ENCODE data around the gene CSNK1A1L. TPM values are rescaled to one million over a fixed set of nuclear protein-coding genes. Genes with fewer than 3 reads are reported as not detected.

The CSNK1A1L gene
- total and polyA plus RNA-seq, 5 donors from 2014 or later = not detected

- Histone ChIP-seq H3K36me3 (ENCODE audit: control insufficient read depth, insufficient read depth, low read length) (no peaks in the 10 kb centered on the region), H3K4me1 (ENCODE audit: control insufficient read depth, insufficient read depth, low read length, poor library complexity, severe bottlenecking) (no peaks in the 10 kb centered on the region), H3K4me3 (ENCODE audit: low read depth, low read length) (no peak overlapping the region), H3K27ac (ENCODE audit: insufficient read depth, low read length, poor library complexity, severe bottlenecking) (no peak overlapping the region), H3K9me3 (ENCODE audit: control insufficient read depth in 2 of 2, low read length in 2 of 2) (peaks cover 0 to 2% of the 10 kb centered on the region in 2 experiments), H3K27me3 (ENCODE audit: control insufficient read depth, insufficient read depth, low read length) (no peaks in the 10 kb centered on the region)
- Mint-ChIP-seq H3K4me3 (no peak overlapping the region), H3K36me3 (no peaks in the 10 kb centered on the region), H3K4me1 (no peaks in the 10 kb centered on the region), H3K9me3 (no peaks in the 10 kb centered on the region), H3K27me3 (peaks cover 9% of the 10 kb centered on the region), H3K27ac (no peak overlapping the region)
- DNase-seq (no peak), ATAC-seq (ENCODE audit: low read depth in 2 of 2) (no peak)
These were observed 22.3 kb upstream of the CSNK1A1L start for GRCh38 chr13:37127691-37128241.

GRCh38 chr13:37123337-37123736 lies 17.9 kb upstream of the CSNK1A1L start:
- DNase-seq (no peak), ATAC-seq (ENCODE audit: low read depth in 2 of 2) (no peak)
- Mint-ChIP-seq H3K9me3 (no peaks in the 10 kb centered on the region), H3K4me1 (no peaks in the 10 kb centered on the region), H3K27me3 (peaks cover 6% of the 10 kb centered on the region), H3K27ac (no peak overlapping the region), H3K36me3 (no peaks in the 10 kb centered on the region), H3K4me3 (no peak overlapping the region)
- H3K9me3 ChIP-seq (ENCODE audit: control insufficient read depth in 2 of 2, low read length in 2 of 2) = no peaks in the 10 kb centered on the region
- H3K27ac ChIP-seq (ENCODE audit: insufficient read depth, low read length, poor library complexity, severe bottlenecking) = no peak overlapping the region
- H3K27me3 ChIP-seq (ENCODE audit: control insufficient read depth, insufficient read depth, low read length) = no peaks in the 10 kb centered on the region
- no peaks in the 10 kb centered on the region for H3K36me3 ChIP-seq (ENCODE audit: control insufficient read depth, insufficient read depth, low read length)
- no peak overlapping the region for H3K4me3 ChIP-seq (ENCODE audit: low read depth, low read length)
- H3K4me1 ChIP-seq (ENCODE audit: control insufficient read depth, insufficient read depth, low read length, poor library complexity, severe bottlenecking) = no peaks in the 10 kb centered on the region

DNA sequence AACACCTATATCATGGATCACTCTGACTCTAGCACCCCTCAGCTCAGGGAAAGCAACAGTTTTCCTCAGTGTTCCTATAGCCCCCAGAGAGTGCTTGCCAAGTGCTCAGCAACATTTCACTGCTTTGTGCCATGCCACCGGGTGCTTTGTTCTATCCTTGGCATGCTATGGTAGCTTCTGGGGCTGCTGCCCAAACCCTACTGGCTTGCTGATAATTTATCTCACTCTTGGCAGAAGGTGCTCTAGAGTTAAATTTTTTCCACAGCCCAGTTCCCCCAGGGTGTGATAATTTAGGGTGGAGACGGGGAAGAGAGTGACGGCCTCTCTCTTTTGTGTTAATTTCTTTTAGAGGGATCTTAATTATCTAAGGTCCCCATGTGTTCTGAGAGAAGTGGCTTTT lies 12.6 kb upstream of the CSNK1A1L start:
- no peaks in the 10 kb centered on the region for H3K4me1 Mint-ChIP-seq
- H3K36me3 ChIP-seq (ENCODE audit: control insufficient read depth, insufficient read depth, low read length) = no peaks in the 10 kb centered on the region
- H3K27ac Mint-ChIP-seq = no peak overlapping the region
- no peak overlapping the region for H3K4me3 ChIP-seq (ENCODE audit: low read depth, low read length)
- H3K4me1 ChIP-seq (ENCODE audit: control insufficient read depth, insufficient read depth, low read length, poor library complexity, severe bottlenecking) = no peaks in the 10 kb centered on the region
- H3K27ac ChIP-seq (ENCODE audit: insufficient read depth, low read length, poor library complexity, severe bottlenecking) = no peak overlapping the region
- no peak overlapping the region for H3K4me3 Mint-ChIP-seq
- no peaks in the 10 kb centered on the region for H3K36me3 Mint-ChIP-seq
- no peaks in the 10 kb centered on the region for H3K9me3 ChIP-seq (ENCODE audit: control insufficient read depth in 2 of 2, low read length in 2 of 2)
- ATAC-seq (ENCODE audit: low read depth in 2 of 2) (no peak), DNase-seq (no peak)
- no peaks in the 10 kb centered on the region for H3K9me3 Mint-ChIP-seq
- peaks cover 4% of the 10 kb centered on the region for H3K27me3 Mint-ChIP-seq
- H3K27me3 ChIP-seq (ENCODE audit: control insufficient read depth, insufficient read depth, low read length) = no peaks in the 10 kb centered on the region

DNA sequence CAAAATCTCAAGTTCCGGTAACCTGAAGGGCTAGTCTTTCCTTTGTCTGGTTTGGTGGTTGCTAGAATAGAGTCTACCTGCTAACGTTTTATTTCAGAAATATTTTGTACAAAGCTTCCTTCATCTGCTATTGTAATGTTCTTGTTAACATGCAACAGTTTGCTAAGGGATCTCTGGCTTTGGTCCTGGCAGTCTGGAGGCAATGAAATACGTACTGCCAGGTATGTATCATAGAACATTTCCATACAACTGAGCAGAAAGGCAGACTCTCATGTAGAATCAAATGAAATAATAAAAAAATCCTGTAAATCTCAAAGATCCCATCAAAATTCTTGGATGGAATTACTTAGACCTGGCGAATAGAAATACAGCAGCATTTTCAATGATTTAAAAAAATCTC lies 8.8 kb upstream of the CSNK1A1L start:
- H3K4me3 Mint-ChIP-seq = no peak overlapping the region
- ATAC-seq (ENCODE audit: low read depth in 2 of 2) = no peak
- DNase-seq = no peak
- no peaks in the 10 kb centered on the region for H3K4me1 Mint-ChIP-seq
- H3K9me3 Mint-ChIP-seq = no peaks in the 10 kb centered on the region
- Histone ChIP-seq H3K36me3 (ENCODE audit: control insufficient read depth, insufficient read depth, low read length) (no peaks in the 10 kb centered on the region), H3K27me3 (ENCODE audit: control insufficient read depth, insufficient read depth, low read length) (no peaks in the 10 kb centered on the region), H3K9me3 (ENCODE audit: control insufficient read depth in 2 of 2, low read length in 2 of 2) (no peaks in the 10 kb centered on the region), H3K27ac (ENCODE audit: insufficient read depth, low read length, poor library complexity, severe bottlenecking) (no peak overlapping the region), H3K4me3 (ENCODE audit: low read depth, low read length) (no peak overlapping the region), H3K4me1 (ENCODE audit: control insufficient read depth, insufficient read depth, low read length, poor library complexity, severe bottlenecking) (no peaks in the 10 kb centered on the region)
- no peak overlapping the region for H3K27ac Mint-ChIP-seq
- H3K27me3 Mint-ChIP-seq = no peaks in the 10 kb centered on the region
- no peaks in the 10 kb centered on the region for H3K36me3 Mint-ChIP-seq

GRCh38 chr13:37113534-37113933 lies 8.1 kb upstream of the CSNK1A1L start:
- Histone ChIP-seq H3K36me3 (ENCODE audit: control insufficient read depth, insufficient read depth, low read length) (no peaks in the 10 kb centered on the region), H3K27me3 (ENCODE audit: control insufficient read depth, insufficient read depth, low read length) (no peaks in the 10 kb centered on the region), H3K4me1 (ENCODE audit: control insufficient read depth, insufficient read depth, low read length, poor library complexity, severe bottlenecking) (no peaks in the 10 kb centered on the region), H3K4me3 (ENCODE audit: low read depth, low read length) (no peak overlapping the region), H3K9me3 (ENCODE audit: control insufficient read depth in 2 of 2, low read length in 2 of 2) (no peaks in the 10 kb centered on the region), H3K27ac (ENCODE audit: insufficient read depth, low read length, poor library complexity, severe bottlenecking) (no peak overlapping the region)
- Mint-ChIP-seq H3K27me3 (no peaks in the 10 kb centered on the region), H3K9me3 (no peaks in the 10 kb centered on the region), H3K27ac (no peak overlapping the region), H3K36me3 (no peaks in the 10 kb centered on the region), H3K4me3 (no peak overlapping the region), H3K4me1 (no peaks in the 10 kb centered on the region)
- ATAC-seq (ENCODE audit: low read depth in 2 of 2) (no peak), DNase-seq (no peak)

DNA sequence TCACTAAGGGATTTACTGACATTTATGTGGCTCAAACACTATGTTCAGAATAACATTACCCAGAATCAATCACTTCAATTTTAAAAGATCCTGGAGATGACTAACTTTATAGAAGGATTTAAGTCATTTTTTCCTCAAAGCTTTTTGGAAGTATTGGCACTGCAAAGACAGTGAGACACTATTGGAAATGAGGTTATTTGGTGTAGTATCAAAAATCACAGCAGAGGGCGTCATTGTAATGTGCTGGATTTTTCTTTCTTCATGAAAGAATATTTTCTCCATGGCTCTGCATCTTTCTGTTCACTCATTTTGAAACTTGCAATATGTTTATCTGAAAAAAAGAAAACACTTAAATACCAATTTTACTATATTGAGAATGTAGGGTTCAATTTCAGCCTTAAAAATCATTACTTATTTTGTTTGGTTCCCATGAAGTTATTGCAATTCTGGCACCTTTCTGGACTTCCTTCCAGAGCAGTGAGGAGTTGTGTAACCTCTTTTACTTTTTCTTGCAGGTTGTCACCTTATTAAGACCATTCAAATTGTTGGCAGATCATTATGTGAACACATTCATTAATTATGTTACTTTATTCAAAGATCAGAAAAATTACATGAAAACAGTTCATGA lies 3.7 kb upstream of the CSNK1A1L start:
- Mint-ChIP-seq H3K27me3 (no peaks in the 10 kb centered on the region), H3K9me3 (peaks cover 0 to 1% (median 0%) of the 10 kb centered on the region in 7 donors), H3K27ac (no peak overlapping the region), H3K36me3 (no peaks in the 10 kb centered on the region), H3K4me3 (no peak overlapping the region), H3K4me1 (no peaks in the 10 kb centered on the region)
- Histone ChIP-seq H3K4me1 (ENCODE audit: control insufficient read depth, insufficient read depth, low read length, poor library complexity, severe bottlenecking) (no peaks in the 10 kb centered on the region), H3K27ac (ENCODE audit: insufficient read depth, low read length, poor library complexity, severe bottlenecking) (no peak overlapping the region), H3K27me3 (ENCODE audit: control insufficient read depth, insufficient read depth, low read length) (no peaks in the 10 kb centered on the region), H3K9me3 (ENCODE audit: control insufficient read depth in 2 of 2, low read length in 2 of 2) (no peaks in the 10 kb centered on the region), H3K4me3 (ENCODE audit: low read depth, low read length) (no peak overlapping the region), H3K36me3 (ENCODE audit: control insufficient read depth, insufficient read depth, low read length) (no peaks in the 10 kb centered on the region)
- DNase-seq (peak in 1 of 3 donors; percentile 8), ATAC-seq (ENCODE audit: low read depth in 2 of 2) (no peak)

GRCh38 chr13:37107868-37108267 lies 2.4 kb upstream of the CSNK1A1L start:
- Mint-ChIP-seq H3K36me3 (no peaks in the 10 kb centered on the region), H3K4me3 (no peak overlapping the region), H3K9me3 (peaks cover 0 to 1% (median 0%) of the 10 kb centered on the region in 7 donors), H3K27ac (no peak overlapping the region), H3K27me3 (no peaks in the 10 kb centered on the region), H3K4me1 (no peaks in the 10 kb centered on the region)
- H3K27me3 ChIP-seq (ENCODE audit: control insufficient read depth, insufficient read depth, low read length) = no peaks in the 10 kb centered on the region
- no peak overlapping the region for H3K27ac ChIP-seq (ENCODE audit: insufficient read depth, low read length, poor library complexity, severe bottlenecking)
- no peak for ATAC-seq (ENCODE audit: low read depth in 2 of 2)
- H3K4me1 ChIP-seq (ENCODE audit: control insufficient read depth, insufficient read depth, low read length, poor library complexity, severe bottlenecking) = no peaks in the 10 kb centered on the region
- H3K4me3 ChIP-seq (ENCODE audit: low read depth, low read length) = no peak overlapping the region
- no peaks in the 10 kb centered on the region for H3K9me3 ChIP-seq (ENCODE audit: control insufficient read depth in 2 of 2, low read length in 2 of 2)
- no peak for DNase-seq
- no peaks in the 10 kb centered on the region for H3K36me3 ChIP-seq (ENCODE audit: control insufficient read depth, insufficient read depth, low read length)

DNA sequence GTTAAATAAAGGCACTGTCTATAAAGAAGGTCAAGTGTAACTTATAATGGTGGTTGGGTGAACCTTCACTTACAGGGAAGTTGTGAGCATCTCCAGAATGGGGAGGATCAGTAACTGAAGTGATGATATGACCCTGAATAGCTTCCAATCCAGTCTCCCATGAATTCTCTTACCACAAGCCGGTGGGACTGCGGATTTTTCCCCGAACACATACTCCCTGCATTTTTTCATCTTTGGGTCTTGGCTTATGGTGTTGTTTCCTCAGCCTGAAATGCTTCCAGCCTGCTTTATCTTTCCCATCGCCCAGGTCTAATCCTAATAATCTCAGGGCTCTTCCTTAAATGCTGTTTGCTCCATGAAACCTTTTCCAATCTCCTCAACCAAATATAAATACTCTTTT lies 2.0 kb upstream of the CSNK1A1L start:
- H3K4me3 ChIP-seq (ENCODE audit: low read depth, low read length) = no peak overlapping the region
- H3K27ac ChIP-seq (ENCODE audit: insufficient read depth, low read length, poor library complexity, severe bottlenecking) = no peak overlapping the region
- no peaks in the 10 kb centered on the region for H3K4me1 ChIP-seq (ENCODE audit: control insufficient read depth, insufficient read depth, low read length, poor library complexity, severe bottlenecking)
- Mint-ChIP-seq H3K27me3 (no peaks in the 10 kb centered on the region), H3K4me3 (no peak overlapping the region), H3K36me3 (no peaks in the 10 kb centered on the region), H3K27ac (no peak overlapping the region), H3K9me3 (peaks cover 0 to 1% (median 0%) of the 10 kb centered on the region in 7 donors), H3K4me1 (no peaks in the 10 kb centered on the region)
- H3K36me3 ChIP-seq (ENCODE audit: control insufficient read depth, insufficient read depth, low read length) = no peaks in the 10 kb centered on the region
- no peaks in the 10 kb centered on the region for H3K27me3 ChIP-seq (ENCODE audit: control insufficient read depth, insufficient read depth, low read length)
- ATAC-seq (ENCODE audit: low read depth in 2 of 2) (no peak), DNase-seq (no peak)
- no peaks in the 10 kb centered on the region for H3K9me3 ChIP-seq (ENCODE audit: control insufficient read depth in 2 of 2, low read length in 2 of 2)

Data from CD4-positive, CD25-positive, alpha-beta regulatory T cell (primary cell).